Ishikawa (cell line): ENCODE results near the gene FRMD4B.
A peak's percentile ranks its signal among the peaks of the same experiment; 100 is the strongest.

Experiments
- CEBPB ChIP-seq: IDR thresholded peaks from 2 replicates; pipeline ENCODE4 v1.6.1; 2012
- CREB1 ChIP-seq: IDR thresholded peaks from 2 replicates; pipeline ENCODE4 v1.6.1; 2012; ENCODE audit warnings: low read depth
- EGR1 ChIP-seq: IDR thresholded peaks from 2 replicates; pipeline ENCODE4 v1.6.1; 2012
- EP300 ChIP-seq: IDR thresholded peaks from 2 replicates; pipeline ENCODE4 v1.6.1; 2012; ENCODE audit warnings: borderline replicate concordance
- FOXM1 ChIP-seq: IDR thresholded peaks from 2 replicates; pipeline ENCODE4 v1.6.1; 2012; ENCODE audit warnings: low read depth, borderline replicate concordance
- MAX ChIP-seq: IDR thresholded peaks from 2 replicates; pipeline ENCODE4 v1.6.1; 2012
- NFIC ChIP-seq: IDR thresholded peaks from 2 replicates; pipeline ENCODE4 v1.6.1; 2012
- RAD21 ChIP-seq: IDR thresholded peaks from 2 replicates; pipeline ENCODE4 v1.6.1; 2012; ENCODE audit warnings: low read depth
- REST ChIP-seq: IDR thresholded peaks from 2 replicates; pipeline ENCODE4 v1.6.1; 2012; ENCODE audit warnings: low read depth, mild to moderate bottlenecking
- TAF1 ChIP-seq: IDR thresholded peaks from 2 replicates; pipeline ENCODE4 v1.6.1; 2012; ENCODE audit warnings: low read depth, mild to moderate bottlenecking
- TCF12 ChIP-seq: IDR thresholded peaks from 2 replicates; pipeline ENCODE4 v1.6.1; 2012; ENCODE audit warnings: low read depth
- TEAD4 ChIP-seq: IDR thresholded peaks from 2 replicates; pipeline ENCODE4 v1.6.1; 2012
- USF1 ChIP-seq: IDR thresholded peaks from 2 replicates; pipeline ENCODE4 v1.6.1; 2012
- YY1 ChIP-seq: IDR thresholded peaks from 2 replicates; pipeline ENCODE4 v1.6.1; 2012; ENCODE audit warnings: low read depth
- ZBTB7A ChIP-seq: IDR thresholded peaks from 2 replicates; pipeline ENCODE4 v1.6.1; 2012; ENCODE audit warnings: low read depth

Gene FRMD4B

GRCh38 chr3:69411346-69411745, 25.5 kb upstream of the FRMD4B start:
- no peak for TF ChIP-seq TCF12

GRCh38 chr3:69410301-69410700, 24.4 kb upstream of the FRMD4B start:
- TF ChIP-seq REST (no peak), CEBPB (no peak), RAD21 (peak; percentile 73), TEAD4 (no peak)

- no peak for TF ChIP-seq CREB1
- no peak for TF ChIP-seq FOXM1
- no peak for TF ChIP-seq TAF1
- TF ChIP-seq RAD21: no peak
- TF ChIP-seq TEAD4: no peak
- TF ChIP-seq YY1: no peak
Measured at GRCh38 chr3:69409831-69410230, 23.9 kb upstream of the FRMD4B start.

GRCh38 chr3:69409011-69409410, 23.1 kb upstream of the FRMD4B start:
- TF ChIP-seq TCF12 (no peak), USF1 (no peak), EGR1 (no peak), TEAD4 (no peak), EP300 (no peak), YY1 (no peak), TAF1 (no peak), FOXM1 (no peak), NFIC (no peak), CREB1 (no peak), ZBTB7A (no peak), REST (no peak)

- TF ChIP-seq EP300: no peak
- no peak for TF ChIP-seq EGR1
- no peak for TF ChIP-seq MAX
- TF ChIP-seq RAD21: no peak
- TF ChIP-seq TAF1: no peak
- TF ChIP-seq NFIC: no peak
- no peak for TF ChIP-seq FOXM1
- no peak for TF ChIP-seq TCF12
- TF ChIP-seq CEBPB: no peak
- no peak for TF ChIP-seq USF1
- TF ChIP-seq YY1: no peak
- TF ChIP-seq TEAD4: no peak
- no peak for TF ChIP-seq REST
- TF ChIP-seq CREB1: no peak
Measured at GRCh38 chr3:69408542-69408941, 22.7 kb upstream of the FRMD4B start.

- TF ChIP-seq TCF12 (no peak), REST (no peak), USF1 (no peak), NFIC (no peak), EGR1 (no peak), TAF1 (no peak), RAD21 (no peak), MAX (no peak), EP300 (no peak), TEAD4 (no peak), CREB1 (no peak), ZBTB7A (no peak), FOXM1 (no peak), YY1 (no peak), CEBPB (no peak)
Measured at GRCh38 chr3:69407908-69408307, 22.0 kb upstream of the FRMD4B start.
